Measurements from ENCODE around the gene USB1. TPM values are rescaled to one million over a fixed set of nuclear protein-coding genes. Genes with fewer than 3 reads are reported as not detected.

The USB1 gene, protein sequence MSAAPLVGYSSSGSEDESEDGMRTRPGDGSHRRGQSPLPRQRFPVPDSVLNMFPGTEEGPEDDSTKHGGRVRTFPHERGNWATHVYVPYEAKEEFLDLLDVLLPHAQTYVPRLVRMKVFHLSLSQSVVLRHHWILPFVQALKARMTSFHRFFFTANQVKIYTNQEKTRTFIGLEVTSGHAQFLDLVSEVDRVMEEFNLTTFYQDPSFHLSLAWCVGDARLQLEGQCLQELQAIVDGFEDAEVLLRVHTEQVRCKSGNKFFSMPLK
- polyA plus RNA-seq (2012; ENCODE audit: low read depth, missing spikeins): 23.0 TPM

DNA sequence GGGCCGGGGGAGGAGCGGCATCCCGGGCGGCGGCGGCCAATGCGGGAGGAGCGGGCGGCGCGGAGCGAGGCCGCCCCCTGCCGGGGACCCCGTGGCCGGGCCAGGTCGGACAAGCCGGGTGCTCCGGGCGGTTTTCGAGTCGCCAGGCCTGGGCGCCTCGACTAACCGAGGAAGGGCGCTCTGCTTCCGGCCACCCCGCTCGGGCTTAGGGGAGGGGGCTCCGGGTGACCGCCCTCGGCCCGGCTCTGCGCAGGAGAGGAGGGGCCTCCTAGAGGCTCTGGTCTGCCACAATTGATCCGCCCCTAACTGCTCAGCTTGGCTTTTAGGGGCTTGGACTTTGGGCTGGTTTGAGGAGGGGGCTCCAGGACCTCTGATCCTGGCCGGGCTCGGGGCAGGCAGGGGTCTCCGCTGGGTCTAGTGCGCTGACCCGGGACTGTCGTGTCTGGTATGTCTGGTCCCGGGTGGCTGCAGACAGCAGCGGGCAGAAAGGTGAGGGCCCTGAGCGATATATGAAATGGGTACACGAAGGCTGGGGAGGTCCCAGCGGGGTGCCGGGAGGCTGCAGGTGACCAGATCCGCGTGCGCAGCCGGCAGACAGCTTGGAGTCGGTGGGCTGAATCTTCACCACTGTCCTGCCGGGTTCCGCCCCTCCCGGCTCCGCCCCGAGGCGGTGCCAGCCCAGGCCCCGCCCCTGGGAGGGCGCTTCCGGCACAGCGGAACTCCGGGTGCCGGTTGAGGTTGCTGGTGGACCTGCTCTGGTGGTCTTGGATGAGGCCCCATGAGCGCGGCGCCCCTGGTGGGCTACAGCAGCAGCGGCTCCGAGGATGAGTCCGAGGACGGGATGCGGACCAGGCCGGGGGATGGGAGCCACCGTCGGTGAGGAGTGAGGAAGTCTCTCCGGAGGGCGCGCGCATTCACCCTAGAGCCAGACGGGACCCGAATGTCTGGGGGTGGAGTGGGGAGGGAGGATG is at the start of gene USB1:
TSS of gene USB1 (plus strand) at position 702 of the 971 bp plus-strand sequence. CDS start at position 779, 77 bp downstream.
- FAIRE-seq (peak; percentile 100), DNase-seq (ENCODE audit: insufficient read length, low spot score) (peak; percentile 98)
- peak; percentile 62; the same call in 1 of the 2 replicates for TF ChIP-seq POLR2A (IDR thresholded peaks at IDR 0.05; ENCODE audit: low read depth, low read length)
- no peak for TF ChIP-seq POLR2AphosphoS5 (IDR thresholded peaks at IDR 0.05; ENCODE audit: low read depth, low read length)
- TF ChIP-seq PAX5 (IDR thresholded peaks at IDR 0.05; ENCODE audit: insufficient read depth, low read length, severe bottlenecking): no peak
- peak; percentile 49 for TF ChIP-seq SPI1 (IDR thresholded peaks at IDR 0.05; ENCODE audit: low read depth, low read length)
- TF ChIP-seq POU2F2 (IDR thresholded peaks at IDR 0.05; ENCODE audit: low read depth, low read length): 0 out of 2 replicates have a peak, but pooled peaks have one; percentile 26
- TF ChIP-seq TAF1 (IDR thresholded peaks at IDR 0.05; ENCODE audit: low read depth, low read length): peak; percentile 50; the same call in 1 of the 2 replicates

DNA sequence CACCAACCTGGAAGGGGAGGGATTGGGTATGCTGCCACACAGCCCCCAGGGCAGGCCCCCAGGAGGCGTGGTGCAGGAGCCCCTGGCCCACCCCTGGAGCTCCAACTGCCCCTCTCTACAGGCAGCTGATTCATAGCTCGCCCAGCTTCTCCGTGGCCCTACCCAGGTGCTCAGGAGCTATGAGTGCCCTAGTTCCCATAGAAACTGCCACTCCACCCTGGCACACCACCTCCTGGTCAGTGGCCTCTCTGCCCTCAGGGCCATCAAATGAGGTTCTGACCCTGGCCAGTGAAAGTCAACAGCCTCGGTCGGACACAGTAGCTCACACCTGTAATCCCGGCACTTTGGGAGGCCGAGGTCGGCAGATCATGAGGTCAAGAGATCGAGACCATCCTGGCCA is 48.3 kb upstream of the USB1 start:
- TF ChIP-seq PAX5 (IDR thresholded peaks at IDR 0.05; ENCODE audit: insufficient read depth, low read length, severe bottlenecking) (no peak), TAF1 (IDR thresholded peaks at IDR 0.05; ENCODE audit: low read depth, low read length) (no peak), SPI1 (IDR thresholded peaks at IDR 0.05; ENCODE audit: low read depth, low read length) (no peak), POLR2A (IDR thresholded peaks at IDR 0.05; ENCODE audit: low read depth, low read length) (no peak)
- DNase-seq (ENCODE audit: insufficient read length, low spot score) (no peak), FAIRE-seq (no peak)

DNA sequence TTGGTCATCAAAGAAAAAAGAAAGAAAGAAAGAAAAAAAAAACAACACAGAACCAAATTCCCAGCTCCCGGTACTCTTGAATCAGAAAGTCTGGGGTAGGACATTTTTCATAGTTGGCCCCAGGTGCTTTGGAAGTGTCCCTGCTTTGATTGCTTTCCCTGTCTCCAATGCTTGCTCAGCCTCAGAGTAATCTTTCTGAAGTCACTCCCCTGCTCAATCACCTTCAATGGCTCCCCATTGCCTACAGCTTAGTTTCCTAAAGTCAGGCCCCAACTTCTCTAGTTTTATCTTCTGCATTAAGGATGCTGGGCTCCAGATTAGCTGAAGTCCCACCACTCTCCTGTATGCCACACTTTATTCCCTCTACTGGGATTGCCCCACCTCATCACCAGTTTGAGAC is 47.4 kb upstream of the USB1 start:
- no peak for FAIRE-seq
- TF ChIP-seq TAF1 (IDR thresholded peaks at IDR 0.05; ENCODE audit: low read depth, low read length): no peak
- no peak for TF ChIP-seq POU2F2 (IDR thresholded peaks at IDR 0.05; ENCODE audit: low read depth, low read length)
- no peak for TF ChIP-seq POLR2AphosphoS5 (IDR thresholded peaks at IDR 0.05; ENCODE audit: low read depth, low read length)
- TF ChIP-seq SPI1 (IDR thresholded peaks at IDR 0.05; ENCODE audit: low read depth, low read length): no peak
- no peak for TF ChIP-seq PAX5 (IDR thresholded peaks at IDR 0.05; ENCODE audit: insufficient read depth, low read length, severe bottlenecking)
- no peak for TF ChIP-seq POLR2A (IDR thresholded peaks at IDR 0.05; ENCODE audit: low read depth, low read length)
- no peak for DNase-seq (ENCODE audit: insufficient read length, low spot score)

DNA sequence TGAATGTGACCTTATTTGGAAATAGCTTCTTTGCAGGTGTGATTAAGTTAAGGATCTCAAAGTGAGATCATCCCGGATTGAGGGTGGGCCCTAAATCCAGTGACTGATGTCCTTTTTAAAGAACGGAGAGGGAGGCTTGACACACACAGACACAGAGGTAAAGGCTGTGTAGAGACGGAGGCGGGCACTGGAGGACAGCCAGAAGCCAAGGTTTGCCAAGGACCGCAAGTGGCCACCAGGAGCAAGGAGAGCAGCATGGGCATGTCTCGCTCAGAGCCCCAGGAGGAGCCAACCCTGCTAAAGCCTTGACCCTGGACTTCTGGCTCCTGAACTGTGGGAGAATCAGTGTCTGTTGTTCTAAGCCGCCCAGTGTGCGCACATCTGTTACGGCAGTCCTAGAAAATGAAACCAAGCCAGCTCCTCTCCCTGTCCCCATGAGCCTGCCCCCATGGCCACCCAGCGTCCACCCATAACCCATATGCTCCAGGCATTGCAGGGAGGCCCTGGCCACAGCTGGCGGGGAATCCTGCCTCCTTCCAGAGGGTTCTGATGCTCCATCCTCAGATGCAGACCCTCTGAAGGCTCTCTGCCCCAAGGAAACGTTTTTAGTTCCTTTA is 45.5 kb upstream of the USB1 start:
- FAIRE-seq (no peak), DNase-seq (ENCODE audit: insufficient read length, low spot score) (no peak)
- no peak for TF ChIP-seq POLR2A (IDR thresholded peaks at IDR 0.05; ENCODE audit: low read depth, low read length)
- no peak for TF ChIP-seq PAX5 (IDR thresholded peaks at IDR 0.05; ENCODE audit: insufficient read depth, low read length, severe bottlenecking)
- TF ChIP-seq SPI1 (IDR thresholded peaks at IDR 0.05; ENCODE audit: low read depth, low read length): no peak
- TF ChIP-seq TAF1 (IDR thresholded peaks at IDR 0.05; ENCODE audit: low read depth, low read length): no peak
- TF ChIP-seq POU2F2 (IDR thresholded peaks at IDR 0.05; ENCODE audit: low read depth, low read length): no peak
- TF ChIP-seq POLR2AphosphoS5 (IDR thresholded peaks at IDR 0.05; ENCODE audit: low read depth, low read length): no peak

DNA sequence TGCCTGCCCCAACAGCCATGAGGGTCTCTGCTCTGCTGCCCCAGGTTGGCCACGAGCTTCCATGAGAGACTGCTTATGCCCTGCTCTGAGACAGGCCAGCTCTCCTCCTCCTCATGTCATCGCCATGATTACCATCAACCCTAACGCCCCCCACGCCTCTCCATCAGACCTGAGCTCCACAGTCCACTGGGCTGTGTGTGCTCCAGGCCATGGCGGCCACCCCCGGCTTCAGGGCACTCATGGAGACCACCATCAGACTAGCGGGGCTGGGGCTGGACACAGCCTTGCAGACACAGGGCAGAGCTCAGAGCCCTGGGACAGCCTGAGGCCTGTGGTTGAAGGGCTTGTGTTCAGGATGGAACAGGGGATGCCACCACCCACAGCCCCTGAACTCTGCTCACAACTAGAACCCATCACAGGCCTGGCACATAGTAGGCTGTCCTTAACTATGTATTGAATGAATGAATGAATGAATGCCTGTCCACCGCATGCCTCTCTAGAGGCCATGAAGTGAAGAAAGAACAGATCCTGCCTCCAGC is 44.9 kb upstream of the USB1 start:
- TF ChIP-seq POLR2A (IDR thresholded peaks at IDR 0.05; ENCODE audit: low read depth, low read length): no peak
- no peak for FAIRE-seq
- no peak for DNase-seq (ENCODE audit: insufficient read length, low spot score)

DNA sequence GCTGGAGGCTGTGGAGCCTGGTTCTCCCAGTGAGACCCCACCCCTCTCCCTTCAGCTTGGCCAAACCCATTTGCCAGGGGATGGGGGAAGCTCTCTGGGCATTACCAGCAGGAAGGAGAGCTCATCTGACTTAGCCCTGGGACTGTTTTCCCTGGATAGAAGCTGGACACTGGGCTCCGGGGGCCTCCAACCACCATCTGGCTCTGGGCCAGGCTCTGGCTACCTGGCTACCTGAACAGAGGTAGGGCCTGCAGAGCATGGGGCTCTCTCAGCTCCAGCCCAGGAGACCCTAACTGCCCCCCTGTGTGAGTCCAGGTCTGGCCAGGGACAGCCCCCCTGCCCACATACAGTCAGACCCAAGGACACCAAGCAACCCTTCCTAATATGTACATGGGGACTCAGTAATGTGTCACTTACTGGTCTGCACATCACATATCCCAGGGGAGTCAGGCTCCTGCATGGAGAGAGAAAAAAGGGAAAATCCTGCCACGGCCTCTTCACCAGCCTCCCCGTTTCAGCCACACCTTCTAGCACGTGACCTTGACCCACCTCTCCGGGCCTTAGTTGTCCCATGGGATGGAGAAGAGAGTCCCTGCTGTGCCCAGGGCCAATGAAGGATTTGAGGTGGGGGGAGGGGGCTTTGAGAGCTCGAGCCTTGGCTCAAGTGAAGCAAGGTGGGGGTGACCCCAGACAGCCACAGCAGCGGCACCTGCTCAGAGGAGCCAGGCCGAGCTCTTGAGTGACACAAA is 44.1 kb upstream of the USB1 start:
- FAIRE-seq (no peak), DNase-seq (ENCODE audit: insufficient read length, low spot score) (no peak)
- TF ChIP-seq PAX5 (IDR thresholded peaks at IDR 0.05; ENCODE audit: insufficient read depth, low read length, severe bottlenecking): no peak
- TF ChIP-seq POU2F2 (IDR thresholded peaks at IDR 0.05; ENCODE audit: low read depth, low read length): no peak
- TF ChIP-seq POLR2A (IDR thresholded peaks at IDR 0.05; ENCODE audit: low read depth, low read length): no peak
- TF ChIP-seq TAF1 (IDR thresholded peaks at IDR 0.05; ENCODE audit: low read depth, low read length): no peak
- no peak for TF ChIP-seq POLR2AphosphoS5 (IDR thresholded peaks at IDR 0.05; ENCODE audit: low read depth, low read length)
- TF ChIP-seq SPI1 (IDR thresholded peaks at IDR 0.05; ENCODE audit: low read depth, low read length): no peak

DNA sequence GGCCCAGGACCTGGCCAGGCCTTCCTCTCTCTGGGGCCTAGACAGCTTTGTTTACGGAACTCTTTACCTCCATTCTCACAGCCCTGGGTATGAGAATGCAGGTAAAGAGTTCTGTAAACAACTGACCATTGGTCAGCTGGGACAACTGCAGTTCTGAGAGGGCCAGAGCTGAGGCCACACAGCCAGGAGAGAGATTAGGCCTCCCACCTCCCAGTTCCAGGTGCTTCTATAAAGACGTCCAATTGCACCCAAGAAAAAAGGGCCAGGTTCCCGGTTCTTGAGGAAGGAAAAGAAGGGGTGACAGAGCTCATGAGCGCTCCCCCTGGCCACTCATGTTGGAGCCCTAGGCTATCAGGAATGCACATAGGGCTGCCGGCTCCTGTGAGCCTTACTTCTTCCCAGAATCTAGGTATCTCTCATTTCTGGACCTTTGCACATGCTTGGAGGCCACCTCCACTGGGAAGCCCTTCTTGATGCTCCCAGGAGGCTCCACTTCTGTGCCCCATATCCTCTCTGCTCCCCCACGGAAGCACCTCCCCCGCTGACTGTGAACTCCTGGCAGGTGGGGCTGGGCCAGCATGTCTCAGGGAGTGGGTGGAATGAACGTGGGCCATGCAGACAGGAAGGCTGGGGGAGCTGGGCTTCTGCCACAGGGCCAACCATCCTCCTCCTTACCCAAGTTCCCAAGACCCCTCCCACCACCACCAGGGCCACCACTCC is 43.4 kb upstream of the USB1 start:
- no peak for TF ChIP-seq POLR2A (IDR thresholded peaks at IDR 0.05; ENCODE audit: low read depth, low read length)
- DNase-seq (ENCODE audit: insufficient read length, low spot score): no peak
- no peak for FAIRE-seq

DNA sequence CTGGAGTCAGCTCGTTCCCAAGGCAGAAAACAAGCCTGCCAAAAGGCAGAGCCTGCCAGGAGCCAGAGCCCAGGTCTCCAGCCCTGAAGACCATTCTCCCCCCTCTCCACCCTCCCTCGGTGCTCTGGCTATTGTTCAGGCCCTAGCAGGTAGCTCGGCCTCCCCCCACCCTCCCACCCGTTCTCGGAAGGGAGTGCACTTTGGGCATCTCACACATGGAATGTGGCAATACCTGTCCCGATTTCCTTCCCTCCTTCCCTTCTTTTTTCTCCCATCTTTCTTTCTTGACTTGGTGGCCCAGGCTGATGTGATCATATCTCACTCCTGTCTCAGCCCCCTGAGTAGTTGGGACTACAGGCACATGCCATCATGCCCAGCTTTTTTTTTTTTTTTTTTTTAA is 42.7 kb upstream of the USB1 start:
- TF ChIP-seq POU2F2 (IDR thresholded peaks at IDR 0.05; ENCODE audit: low read depth, low read length): no peak
- no peak for TF ChIP-seq TAF1 (IDR thresholded peaks at IDR 0.05; ENCODE audit: low read depth, low read length)
- TF ChIP-seq POLR2A (IDR thresholded peaks at IDR 0.05; ENCODE audit: low read depth, low read length): no peak
- TF ChIP-seq PAX5 (IDR thresholded peaks at IDR 0.05; ENCODE audit: insufficient read depth, low read length, severe bottlenecking): no peak
- TF ChIP-seq POLR2AphosphoS5 (IDR thresholded peaks at IDR 0.05; ENCODE audit: low read depth, low read length): no peak
- TF ChIP-seq SPI1 (IDR thresholded peaks at IDR 0.05; ENCODE audit: low read depth, low read length): no peak
- DNase-seq (ENCODE audit: insufficient read length, low spot score): no peak
- FAIRE-seq: no peak
